NCI-H2227 treated with DMSO at 0.1 percent for 48 hours (cell line): ENCODE data around the gene GTPBP10.

Experiments used
- DNase-seq: peaks from one replicate; lab custom pipeline; 2025; lab: John Stamatoyannopoulos, UW

The GTPBP10 gene

GRCh38 chr7:90432752-90433151 is 86.2 kb downstream of the GTPBP10 start:
- DNase-seq, result no peak

GRCh38 chr7:90433221-90433620 is 86.7 kb downstream of the GTPBP10 start:
- no peak for DNase-seq
